C4-2B (cell line): ENCODE data around the gene DYDC1.
"Not testable (repeated sequence)": the region's sequence is repeated elsewhere in the genome, so short reads cannot be mapped to it uniquely, and the experiment has no call there.

Experiments used
- H3K27ac ChIP-seq: fragments of 450-650 bp; 2 replicates; pipeline ENCODE4 v1.5.1; 2017
- ZFX ChIP-seq: fragments of 450-650 bp; IDR thresholded peaks from 2 replicates; pipeline ENCODE4 v1.6.1; 2017
- TF ChIP-seq, protein P1 (sequence below): fragments of 450-650 bp; conservative IDR thresholded peaks from 2 replicates; pipeline ENCODE4 v1.5.1; 2017; ENCODE audit warnings: mild to moderate bottlenecking

DYDC1 gene

DNA sequence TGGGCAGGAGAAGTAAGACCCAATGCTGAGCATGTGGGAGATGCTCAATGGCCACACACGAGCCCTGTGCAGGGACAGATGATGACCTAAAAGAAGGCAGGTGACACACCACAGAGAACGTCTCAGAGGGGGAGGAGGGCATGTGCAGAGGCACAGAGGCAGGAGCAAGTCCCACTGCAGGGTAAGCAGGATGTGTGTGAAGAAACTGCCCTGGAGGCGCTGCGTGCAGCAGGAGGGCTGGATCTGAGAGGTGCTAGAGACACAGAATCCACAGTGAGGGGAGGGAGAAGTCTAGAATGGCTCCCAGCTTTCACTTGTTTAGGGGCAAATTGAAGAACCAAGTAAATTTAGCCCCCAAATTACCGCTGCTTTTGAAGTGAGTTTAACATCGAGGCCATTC, 14.9 kb upstream of the DYDC1 start:
- no peak for TF ChIP-seq ZFX
- TF ChIP-seq, protein P1, sequence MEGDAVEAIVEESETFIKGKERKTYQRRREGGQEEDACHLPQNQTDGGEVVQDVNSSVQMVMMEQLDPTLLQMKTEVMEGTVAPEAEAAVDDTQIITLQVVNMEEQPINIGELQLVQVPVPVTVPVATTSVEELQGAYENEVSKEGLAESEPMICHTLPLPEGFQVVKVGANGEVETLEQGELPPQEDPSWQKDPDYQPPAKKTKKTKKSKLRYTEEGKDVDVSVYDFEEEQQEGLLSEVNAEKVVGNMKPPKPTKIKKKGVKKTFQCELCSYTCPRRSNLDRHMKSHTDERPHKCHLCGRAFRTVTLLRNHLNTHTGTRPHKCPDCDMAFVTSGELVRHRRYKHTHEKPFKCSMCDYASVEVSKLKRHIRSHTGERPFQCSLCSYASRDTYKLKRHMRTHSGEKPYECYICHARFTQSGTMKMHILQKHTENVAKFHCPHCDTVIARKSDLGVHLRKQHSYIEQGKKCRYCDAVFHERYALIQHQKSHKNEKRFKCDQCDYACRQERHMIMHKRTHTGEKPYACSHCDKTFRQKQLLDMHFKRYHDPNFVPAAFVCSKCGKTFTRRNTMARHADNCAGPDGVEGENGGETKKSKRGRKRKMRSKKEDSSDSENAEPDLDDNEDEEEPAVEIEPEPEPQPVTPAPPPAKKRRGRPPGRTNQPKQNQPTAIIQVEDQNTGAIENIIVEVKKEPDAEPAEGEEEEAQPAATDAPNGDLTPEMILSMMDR = no peak
- H3K27ac ChIP-seq = no peak overlapping the region

DNA sequence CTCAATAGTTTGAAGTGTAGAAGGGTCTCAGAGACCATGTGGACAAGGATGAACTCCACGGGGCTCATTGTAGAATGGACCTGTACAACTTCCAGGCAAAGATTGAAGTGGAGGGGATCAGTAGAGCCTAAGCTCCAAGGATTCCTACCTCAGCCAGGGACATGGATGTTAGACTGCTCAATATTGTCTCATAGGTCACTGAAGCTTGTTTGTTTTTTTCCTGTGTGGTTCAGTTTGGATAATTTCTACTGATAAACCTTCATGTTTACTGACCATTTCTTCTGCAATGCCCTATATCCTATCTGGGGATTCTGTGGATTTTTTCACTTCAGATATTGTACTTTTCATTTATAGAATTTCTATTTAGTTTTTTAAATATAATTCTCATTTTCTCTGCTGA, 9.0 kb upstream of the DYDC1 start:
- no peak for TF ChIP-seq ZFX
- TF ChIP-seq, protein P1 = no peak
- no peak overlapping the region for H3K27ac ChIP-seq

DNA sequence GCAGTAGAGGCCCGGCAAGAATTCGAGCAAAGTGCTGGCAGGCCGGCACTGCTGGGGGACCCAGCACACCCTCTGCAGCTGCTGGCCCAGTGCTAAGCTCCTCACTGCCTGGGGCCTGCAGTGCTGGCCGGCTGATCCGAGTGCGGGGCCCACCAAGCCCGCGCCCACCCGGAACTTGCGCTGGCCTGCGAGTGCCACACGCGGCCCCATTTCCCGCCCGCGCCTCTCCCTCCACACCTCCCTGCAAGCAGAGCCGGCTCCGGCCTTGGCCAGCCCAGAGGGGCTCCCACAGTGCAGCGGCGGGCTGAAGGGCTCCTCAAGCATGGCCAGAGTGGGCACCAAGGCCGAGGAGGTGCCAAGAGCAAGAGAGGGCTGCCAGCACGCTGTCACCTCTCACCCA, 3.1 kb upstream of the DYDC1 start:
- no peak for TF ChIP-seq ZFX
- TF ChIP-seq, protein P1 = no peak
- H3K27ac ChIP-seq = no peak overlapping the region

DNA sequence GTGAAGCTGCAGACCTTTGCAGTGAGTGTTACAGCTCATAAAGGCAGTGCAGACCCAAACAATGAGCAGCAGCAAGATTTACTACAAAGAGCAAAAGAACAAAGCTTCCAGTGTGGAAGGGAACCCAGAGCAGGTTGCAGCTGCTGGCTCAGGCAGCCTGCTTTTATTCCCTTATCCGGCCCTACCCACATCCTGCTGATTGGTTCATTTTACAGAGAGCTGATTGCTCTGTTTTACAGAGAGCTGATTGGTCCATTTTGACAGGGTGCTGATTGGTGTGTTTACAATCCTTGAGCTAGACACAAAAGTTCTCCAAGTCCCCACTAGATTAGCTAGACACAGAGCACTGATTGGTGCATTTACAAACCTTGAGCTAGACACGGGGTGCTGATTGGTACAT, 2.4 kb upstream of the DYDC1 start:
- H3K27ac ChIP-seq = not testable (repeated sequence)

DNA sequence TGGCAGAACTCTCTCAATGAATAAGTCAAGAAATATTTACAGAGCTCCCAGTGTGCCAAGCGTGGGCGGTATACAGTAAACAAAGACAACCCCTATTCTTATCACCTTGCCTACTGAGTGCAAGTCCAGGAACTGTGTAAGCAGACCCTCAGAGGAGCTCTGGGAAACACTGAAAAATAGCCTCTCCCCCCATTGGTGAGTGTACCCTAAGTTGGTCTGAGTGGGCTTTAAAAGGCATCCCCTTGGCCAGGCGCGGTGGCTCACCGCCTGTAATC, 1.2 kb upstream of the DYDC1 start:
- H3K27ac ChIP-seq = no peak overlapping the region
- TF ChIP-seq, protein P1 = no peak
- TF ChIP-seq ZFX = no peak

DNA sequence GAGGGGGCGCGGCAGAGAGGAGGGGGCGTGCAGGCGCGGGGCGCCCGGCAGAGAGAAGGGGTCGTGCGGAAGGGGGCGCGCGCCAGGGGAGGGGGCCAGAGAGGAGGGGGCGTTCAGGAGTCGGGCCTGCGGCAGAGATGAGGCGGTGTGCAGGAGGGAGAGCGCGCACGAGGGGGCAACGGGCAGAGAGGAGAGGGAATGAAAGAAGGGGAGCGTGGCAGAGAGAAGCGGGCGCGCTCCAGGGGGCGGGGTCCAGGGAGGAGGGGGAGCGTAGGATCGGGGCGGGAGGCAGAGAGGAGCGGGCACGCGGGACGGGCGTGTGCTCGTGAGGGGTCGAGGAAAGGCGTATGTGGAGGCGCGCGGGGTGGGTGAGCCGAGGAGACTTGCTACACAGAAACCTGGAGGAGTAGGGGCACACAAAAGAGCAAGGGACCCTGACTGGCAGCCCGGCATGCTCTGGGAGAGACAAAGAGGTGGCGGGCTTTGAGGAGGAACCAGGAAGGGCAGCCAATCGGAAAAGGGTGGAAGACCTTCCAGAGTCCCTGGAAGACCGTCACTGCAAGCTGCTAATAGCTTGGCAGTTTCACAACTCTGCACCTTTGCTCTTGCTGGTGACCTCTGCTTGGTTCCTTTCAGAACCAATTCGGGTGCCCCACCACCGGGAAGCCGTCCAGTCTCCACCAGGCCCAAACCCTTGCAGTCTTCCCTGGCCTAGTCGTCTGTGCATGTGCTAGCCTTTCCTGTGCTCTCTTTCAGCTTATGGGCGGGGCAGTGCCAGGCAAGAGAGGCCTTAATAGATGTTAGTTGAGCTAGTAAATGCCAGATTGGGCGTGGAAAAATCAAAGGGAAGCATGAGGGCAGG, 665 bp upstream of the DYDC1 start:
- H3K27ac ChIP-seq = no peak overlapping the region
- TF ChIP-seq ZFX = no peak
- TF ChIP-seq, protein P1 = no peak

DNA sequence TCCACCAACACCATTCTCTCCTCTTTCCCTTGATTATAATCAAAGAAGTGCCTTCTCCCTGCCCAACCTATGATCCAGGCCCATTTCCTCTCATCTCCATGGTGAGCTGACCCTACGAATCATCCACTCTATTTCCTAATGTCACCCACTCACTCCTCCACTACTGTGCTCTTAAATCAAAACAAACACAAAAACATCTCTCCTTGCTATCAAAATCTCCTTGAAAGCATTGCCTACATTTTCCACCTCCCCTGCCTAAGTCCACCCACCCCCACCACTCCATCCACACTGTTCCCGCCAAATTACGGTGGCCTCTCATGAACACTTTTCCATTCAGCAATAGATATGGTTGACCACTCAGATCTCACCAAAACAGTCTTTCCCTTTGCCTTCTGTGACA, 5.3 kb downstream of the DYDC1 start:
- no peak overlapping the region for H3K27ac ChIP-seq
- TF ChIP-seq, protein P1 = no peak
- TF ChIP-seq ZFX = no peak

DNA sequence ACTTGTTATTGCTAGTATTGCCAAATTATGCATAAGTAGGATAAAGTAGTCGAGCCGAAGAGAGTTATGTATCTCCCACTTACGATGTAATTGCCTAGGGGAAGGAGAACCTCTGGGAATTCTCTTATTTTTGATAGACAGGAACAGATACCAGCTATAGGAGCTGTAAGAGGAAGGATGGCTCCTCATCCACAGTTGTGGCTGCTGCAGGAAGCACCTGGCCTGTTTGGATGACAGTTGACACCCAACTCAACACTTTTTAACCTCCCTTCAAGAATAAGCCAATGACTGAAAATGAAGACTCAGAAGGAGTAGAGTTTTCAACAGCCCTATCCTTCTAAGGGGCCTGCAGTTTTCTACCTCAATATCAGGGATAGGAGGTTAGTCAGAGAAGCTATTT, 6.3 kb downstream of the DYDC1 start:
- no peak overlapping the region for H3K27ac ChIP-seq
- no peak for TF ChIP-seq ZFX
- TF ChIP-seq, protein P1 = no peak
